AML-193 (cell line): ENCODE results near the gene LPAR3.

Experiments used
- DNase-seq, 2 experiments: peaks; one replicate each; lab custom pipeline; 2025; lab: John Stamatoyannopoulos, UW

LPAR3 gene

DNA sequence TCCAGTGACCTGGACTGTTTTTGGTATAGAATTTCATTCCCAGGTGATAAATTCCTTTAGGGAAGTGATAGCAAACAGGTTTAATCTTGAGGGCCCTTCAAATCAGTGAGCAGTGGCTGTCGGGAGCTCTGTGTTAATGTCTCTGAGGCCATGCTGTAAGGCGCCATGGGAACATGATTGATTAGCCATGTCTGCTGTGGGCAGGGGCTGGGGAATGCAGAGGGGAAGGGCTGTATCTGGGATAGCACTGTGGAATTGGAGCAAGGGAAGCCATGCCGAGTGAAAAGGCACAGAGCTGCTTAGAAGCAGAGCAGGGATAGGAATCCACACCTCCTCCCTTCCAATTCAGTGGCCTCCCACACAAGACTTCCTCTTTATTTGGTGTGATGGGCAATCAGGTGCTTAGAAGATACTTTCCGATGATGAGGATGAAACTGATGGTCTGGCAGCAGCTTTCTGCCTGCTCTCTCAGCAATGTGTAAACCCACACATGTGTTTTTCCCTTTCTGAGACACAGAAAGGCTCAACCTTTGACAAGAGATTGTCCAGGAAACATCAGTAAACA lies 119.0 kb downstream of the LPAR3 start:
- DNase-seq: no peak

DNA sequence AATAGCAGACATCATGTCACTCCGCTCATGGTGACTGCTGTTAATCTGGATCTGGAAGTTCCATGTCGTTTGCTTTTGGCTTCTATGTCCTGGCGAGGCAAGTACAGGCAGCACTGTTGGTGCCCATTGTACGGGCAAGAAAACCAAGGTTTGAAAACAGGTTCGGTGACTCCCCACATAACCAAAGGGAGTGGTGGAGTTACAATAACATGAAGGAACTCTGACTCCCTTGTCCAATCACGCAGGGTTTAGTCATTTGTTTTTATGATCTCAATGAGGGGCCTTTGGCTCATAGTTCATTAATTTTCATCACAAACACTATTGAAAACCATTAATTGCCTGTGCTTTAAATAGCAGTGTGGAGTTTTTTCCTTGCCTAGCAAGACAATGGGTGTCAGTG lies 119.8 kb downstream of the LPAR3 start:
- DNase-seq: no peak

DNA sequence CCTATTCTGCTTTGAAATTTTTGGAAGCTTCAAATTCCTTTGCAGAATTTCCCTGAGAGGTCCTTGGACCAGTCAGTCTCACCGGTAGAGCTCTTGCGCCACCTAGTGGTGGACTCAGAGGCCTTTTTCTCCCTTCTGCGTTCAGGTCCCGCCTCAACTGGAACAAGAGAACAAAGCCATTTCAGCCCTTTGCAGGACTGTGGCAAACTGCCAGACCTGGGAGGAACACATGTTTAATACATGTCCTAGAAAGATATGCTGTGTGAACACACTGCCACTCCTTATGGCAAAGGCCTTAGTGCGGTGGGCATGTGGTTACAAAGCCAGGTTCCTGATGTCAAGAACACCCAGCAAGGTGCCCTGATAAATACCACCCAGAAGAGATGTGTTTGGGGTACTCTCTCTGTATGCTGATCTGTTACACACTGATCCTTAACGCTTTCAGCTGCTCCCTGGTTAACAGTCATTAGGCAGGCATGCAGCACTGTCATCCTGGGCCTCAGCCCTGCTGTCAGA lies 120.5 kb downstream of the LPAR3 start:
- DNase-seq: peak; percentile 39 to 59

DNA sequence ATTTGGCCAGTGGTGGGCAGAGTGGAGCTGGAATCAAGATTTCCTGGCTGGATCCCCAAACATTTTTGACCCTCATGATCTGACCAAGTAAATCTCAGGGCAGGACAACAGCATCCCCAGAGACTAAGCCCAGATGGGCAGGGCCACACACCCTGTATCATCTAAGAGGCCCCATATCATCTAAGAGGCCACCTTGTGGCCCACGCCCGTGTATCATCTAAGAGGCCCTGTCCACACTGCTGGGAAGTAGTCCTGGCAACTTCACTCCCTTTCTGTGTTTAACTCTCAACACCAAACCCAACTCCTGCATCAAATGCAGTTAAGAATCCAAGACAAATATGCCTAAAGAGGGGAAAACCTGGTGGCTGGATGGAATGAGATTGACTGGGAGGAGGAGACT lies 121.1 kb downstream of the LPAR3 start:
- no peak for DNase-seq

DNA sequence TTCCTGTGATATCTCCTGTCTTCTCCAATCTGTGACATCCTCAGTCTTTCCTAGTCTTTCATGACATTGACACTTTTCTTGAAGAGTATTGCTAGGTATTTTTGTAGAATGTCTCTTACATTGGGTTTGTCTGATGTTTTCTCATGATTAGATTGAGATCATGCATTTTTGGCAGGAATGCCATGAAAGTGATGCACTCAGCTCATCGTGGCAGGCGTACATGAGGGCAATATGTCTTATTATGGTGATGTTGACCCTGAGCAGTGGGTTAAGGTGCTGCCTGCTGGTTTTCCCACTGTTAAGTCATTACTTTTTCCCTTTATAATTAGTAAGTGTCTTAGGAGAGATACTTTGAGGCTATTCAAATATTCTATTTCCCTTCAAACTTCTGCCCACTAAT lies 122.5 kb downstream of the LPAR3 start:
- no peak for DNase-seq

DNA sequence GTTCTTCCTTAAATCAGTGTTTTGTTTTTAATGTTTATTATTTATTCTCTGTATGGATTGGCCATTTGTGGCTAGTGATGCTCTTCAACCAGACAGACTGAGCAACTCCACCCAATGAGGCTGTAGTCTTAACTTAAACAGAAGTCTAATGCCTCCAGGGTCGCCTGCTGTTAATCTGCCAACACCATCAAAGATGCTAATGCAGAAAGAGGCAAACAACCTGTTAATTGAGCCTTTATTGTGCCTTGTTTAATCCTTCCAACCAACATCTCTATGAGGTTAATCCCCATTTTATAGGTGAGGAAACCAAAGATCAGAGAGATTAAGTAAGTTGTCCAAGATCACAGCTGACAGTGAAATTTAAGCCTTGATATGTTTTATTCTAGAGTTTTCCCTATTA lies 123.4 kb downstream of the LPAR3 start:
- no peak for DNase-seq

DNA sequence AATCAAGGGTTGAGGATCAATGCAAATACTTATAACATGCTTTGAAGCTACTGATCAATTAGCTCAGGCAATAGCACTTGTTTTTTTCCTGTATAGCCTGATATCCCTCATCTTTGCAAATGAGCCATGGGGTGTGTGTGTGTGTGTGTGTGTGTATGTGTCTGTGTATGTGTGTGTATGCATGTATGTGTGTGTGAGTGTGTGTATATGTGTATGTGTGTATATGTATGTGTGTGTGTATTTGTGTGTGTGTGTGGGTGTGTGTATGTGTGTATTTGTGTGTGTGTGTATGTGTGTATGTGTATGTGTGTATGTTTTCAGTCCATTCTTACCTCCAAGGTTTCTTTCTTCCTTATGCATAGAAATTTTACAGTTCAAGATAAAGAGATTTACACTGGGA lies 124.4 kb downstream of the LPAR3 start:
- DNase-seq: no peak

DNA sequence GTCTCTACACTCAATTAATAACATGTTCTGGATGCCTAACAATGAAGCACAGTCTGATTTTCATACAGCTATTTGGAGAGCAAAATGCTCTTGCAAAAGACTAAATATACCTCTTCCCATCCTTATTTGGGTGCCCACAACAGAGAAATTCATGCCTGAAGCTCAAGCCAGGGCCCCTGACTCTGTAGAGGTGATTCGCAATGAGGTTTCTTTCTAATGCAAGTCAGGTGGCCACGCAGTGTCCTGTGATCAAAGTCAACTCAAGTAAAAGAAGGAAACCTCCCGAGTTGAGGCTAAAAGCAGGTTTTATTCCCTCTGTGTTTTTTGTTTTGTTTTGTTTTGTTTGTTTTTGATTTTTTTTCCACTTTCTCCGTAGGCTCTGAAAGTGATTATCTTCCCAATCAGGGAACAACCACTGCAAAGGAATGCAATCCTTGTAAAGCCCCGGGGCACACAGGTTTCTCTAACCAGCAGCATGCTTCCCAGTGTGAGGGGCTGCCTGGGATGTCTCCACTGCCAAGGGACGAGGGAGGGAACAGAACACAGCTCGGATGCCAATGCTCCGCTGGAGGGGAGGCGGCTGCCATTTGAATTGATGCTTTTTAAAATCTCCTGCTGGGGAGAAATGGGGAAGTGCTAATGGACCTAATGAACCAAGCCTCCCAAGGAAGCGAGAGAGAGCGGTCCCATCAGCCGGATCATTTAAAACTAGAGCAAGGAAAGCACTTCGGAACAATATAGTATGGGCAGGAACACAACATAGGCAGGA lies 128.9 kb downstream of the LPAR3 start:
- no peak for DNase-seq

DNA sequence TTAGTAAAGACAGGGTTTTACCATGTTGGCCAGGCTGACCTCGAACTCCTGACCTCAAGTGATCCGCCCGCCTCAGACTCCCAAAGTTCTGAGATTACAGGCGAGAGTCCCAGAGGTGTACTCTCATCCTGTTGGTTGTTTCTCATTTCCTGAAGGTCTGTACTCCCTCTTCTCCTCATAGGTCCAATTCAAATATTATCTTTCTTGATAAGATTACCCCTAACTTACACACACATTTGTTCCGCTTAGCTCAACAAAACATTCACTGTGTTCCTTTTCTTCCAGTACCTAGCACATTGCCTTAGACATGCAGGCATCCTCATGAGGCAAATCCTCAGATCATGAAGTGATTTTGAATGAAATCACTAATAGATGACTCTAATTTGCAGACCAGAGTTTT lies 130.3 kb downstream of the LPAR3 start:
- DNase-seq: no peak
